Measurements from ENCODE around the gene NFKBIB.

DNA sequence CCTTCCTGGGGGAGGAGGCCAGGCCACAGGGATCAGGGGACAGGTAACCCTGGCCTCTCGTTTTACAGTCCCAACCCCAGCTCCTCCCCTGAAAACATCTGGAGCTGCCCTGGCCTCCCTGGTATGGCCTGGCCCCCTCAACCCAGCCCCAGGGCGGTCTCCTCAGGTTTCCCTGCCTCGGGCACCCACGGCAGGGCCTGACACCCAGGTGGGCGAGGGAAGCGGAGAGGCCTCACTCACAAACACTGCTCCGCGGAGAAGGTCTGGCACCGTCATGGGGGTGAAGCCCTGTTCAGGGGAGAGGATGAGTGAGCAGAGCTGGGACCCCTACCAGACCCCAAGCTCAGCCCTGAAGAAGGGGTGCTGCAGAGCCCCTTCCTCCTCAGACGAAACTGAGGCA lies 18.8 kb downstream of the NFKBIB start:
- TF ChIP-seq, protein P1, sequence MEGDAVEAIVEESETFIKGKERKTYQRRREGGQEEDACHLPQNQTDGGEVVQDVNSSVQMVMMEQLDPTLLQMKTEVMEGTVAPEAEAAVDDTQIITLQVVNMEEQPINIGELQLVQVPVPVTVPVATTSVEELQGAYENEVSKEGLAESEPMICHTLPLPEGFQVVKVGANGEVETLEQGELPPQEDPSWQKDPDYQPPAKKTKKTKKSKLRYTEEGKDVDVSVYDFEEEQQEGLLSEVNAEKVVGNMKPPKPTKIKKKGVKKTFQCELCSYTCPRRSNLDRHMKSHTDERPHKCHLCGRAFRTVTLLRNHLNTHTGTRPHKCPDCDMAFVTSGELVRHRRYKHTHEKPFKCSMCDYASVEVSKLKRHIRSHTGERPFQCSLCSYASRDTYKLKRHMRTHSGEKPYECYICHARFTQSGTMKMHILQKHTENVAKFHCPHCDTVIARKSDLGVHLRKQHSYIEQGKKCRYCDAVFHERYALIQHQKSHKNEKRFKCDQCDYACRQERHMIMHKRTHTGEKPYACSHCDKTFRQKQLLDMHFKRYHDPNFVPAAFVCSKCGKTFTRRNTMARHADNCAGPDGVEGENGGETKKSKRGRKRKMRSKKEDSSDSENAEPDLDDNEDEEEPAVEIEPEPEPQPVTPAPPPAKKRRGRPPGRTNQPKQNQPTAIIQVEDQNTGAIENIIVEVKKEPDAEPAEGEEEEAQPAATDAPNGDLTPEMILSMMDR (IDR thresholded peaks at IDR 0.05), result no peak
- TF ChIP-seq EZH2 (IDR thresholded peaks at IDR 0.05), result no peak

Measured in neural progenitor cell (in vitro differentiated cells).